Left cardiac atrium (tissue), 4 donors: ENCODE measurements around the gene NPY. TPM values are rescaled to one million over a fixed set of nuclear protein-coding genes. Genes with fewer than 3 reads are reported as not detected.
"Not testable (repeated sequence)": the region's sequence is repeated elsewhere in the genome, so short reads cannot be mapped to it uniquely, and the experiment has no call there.

Experiments used
- ATAC-seq, 2 donors: fragments of 200-7000 bp; cut with Tn5 transposase; one replicate each; pipeline ENCODE4 v1.9.1; 2020; ENCODE audit warnings: mild to moderate bottlenecking in 2 of 2, moderate library complexity in 2 of 2
- DNase-seq: peaks from one replicate; pipeline ENCODE4 v3.0.0-alpha.2; 2020
- intact Hi-C, 2 donors: fragments of 100-400 bp; cut with DNase I; formaldehyde crosslinking; loops; one replicate each; pipeline versions ENCODE4 v1.14.1 to v1.15.1; 2022 to 2023
- long read RNA-seq: library from polyadenylated mRNA; unstranded; transcript quantifications from one replicate; pipeline ENCODE4 v2.0.0, GENCODE V29; 2021
- total RNA-seq, 2 donors: library from RNA; stranded (reverse); fragmentation: NEBNext Ultra II Directional; extraction: Animal tissue kit (Norgen Biotek cat#: 25700); gene quantifications; one replicate each; pipeline ENCODE4 v1.2.1, GENCODE V29; 2021
- donor health status: DM: no; HTN: yes; CAD: no.
- donor health status: DM: no; HTN: yes; CAD: no; lungs with severe emphysema.
- donor health status: DM: yes; HTN: yes; CAD: no.
- donor health status: Dilated cardiomyopathy.

The NPY gene
- total RNA-seq, result not detected
- long read RNA-seq, result 0 reads

DNA sequence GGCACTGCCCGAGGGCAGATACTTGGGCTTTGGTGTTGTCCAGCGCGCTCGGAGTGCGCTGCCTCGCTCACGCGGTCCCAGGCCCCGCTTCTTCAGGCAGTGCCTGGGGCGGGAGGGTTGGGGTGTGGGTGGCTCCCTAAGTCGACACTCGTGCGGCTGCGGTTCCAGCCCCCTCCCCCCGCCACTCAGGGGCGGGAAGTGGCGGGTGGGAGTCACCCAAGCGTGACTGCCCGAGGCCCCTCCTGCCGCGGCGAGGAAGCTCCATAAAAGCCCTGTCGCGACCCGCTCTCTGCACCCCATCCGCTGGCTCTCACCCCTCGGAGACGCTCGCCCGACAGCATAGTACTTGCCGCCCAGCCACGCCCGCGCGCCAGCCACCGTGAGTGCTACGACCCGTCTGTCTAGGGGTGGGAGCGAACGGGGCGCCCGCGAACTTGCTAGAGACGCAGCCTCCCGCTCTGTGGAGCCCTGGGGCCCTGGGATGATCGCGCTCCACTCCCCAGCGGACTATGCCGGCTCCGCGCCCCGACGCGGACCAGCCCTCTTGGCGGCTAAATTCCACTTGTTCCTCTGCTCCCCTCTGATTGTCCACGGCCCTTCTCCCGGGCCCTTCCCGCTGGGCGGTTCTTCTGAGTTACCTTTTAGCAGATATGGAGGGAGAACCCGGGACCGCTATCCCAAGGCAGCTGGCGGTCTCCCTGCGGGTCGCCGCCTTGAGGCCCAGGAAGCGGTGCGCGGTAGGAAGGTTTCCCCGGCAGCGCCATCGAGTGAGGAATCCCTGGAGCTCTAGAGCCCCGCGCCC is at the start of gene NPY:
TSS of gene NPY (plus strand) at position 294 of the 802 bp plus-strand sequence. CDS start 1,051 bp downstream, outside the sequence.
- intact Hi-C loops, result loop anchor here in 1 of 2 donors (10.0 kb wide), 1 partner anchor 381 kb away; no protein-coding TSS in a partner anchor
- DNase-seq (no peak), ATAC-seq (peak in 1 of 2 donors; percentile 15)

DNA sequence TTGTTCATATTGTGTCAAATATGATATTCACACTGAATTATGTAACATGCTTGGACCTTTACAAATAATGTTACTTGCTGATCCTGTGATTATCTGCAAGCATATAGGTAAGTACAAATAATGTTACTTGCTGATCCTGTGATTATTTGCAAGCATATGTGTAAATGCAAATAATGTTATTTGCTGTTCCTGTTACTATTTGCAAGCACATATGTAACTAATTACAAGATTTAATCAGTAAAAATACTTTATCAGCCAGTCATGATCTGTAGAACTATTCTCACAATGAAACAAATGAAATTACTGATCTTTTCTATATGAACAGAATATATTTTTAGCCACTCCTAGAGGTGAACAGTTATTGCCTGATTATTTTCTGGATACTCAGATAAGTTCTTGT is 44.7 kb upstream of the NPY start:
- no peak for DNase-seq
- ATAC-seq, result no peak
- intact Hi-C loops, result no loop called here

DNA sequence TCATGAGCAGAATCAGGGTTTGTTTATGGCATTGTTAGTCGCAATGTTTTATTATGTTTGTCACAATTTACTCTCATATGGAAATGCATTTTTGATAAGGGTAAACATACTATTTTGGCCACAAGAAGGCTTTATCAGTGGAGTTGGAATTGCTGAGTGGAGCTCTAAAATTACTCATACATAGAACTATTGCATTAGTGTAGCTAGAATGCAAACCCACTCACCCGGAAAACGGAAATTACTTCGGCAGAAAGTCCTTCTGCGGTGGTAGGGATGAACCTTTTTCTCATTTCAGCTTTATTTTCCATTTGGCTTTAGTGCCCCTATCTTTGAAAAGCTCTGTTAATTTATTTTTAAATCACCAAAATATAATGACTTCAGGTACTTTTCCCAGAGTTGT is 42.8 kb upstream of the NPY start:
- ATAC-seq (no peak), DNase-seq (no peak)
- intact Hi-C loops, result no loop called here

DNA sequence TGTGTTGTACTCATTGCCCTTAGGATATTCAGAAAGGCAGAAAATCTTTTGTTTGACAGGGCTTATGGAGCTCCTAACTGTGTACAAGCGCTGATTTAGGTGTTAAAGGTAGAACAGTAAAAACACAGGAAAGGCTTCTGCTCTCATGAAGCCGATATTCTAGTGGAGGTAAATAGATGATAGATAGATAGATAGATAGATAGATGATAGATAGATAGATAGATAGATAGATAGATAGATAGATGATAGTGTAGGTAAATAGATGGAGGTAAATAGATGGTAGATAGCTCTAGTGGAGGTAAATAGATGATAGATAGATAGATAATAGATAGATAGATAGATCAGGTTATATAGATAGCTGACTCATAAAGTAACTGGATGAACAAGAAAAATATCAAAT is 39.4 kb upstream of the NPY start:
- DNase-seq (no peak), ATAC-seq (no peak)
- intact Hi-C loops, result no loop called here

DNA sequence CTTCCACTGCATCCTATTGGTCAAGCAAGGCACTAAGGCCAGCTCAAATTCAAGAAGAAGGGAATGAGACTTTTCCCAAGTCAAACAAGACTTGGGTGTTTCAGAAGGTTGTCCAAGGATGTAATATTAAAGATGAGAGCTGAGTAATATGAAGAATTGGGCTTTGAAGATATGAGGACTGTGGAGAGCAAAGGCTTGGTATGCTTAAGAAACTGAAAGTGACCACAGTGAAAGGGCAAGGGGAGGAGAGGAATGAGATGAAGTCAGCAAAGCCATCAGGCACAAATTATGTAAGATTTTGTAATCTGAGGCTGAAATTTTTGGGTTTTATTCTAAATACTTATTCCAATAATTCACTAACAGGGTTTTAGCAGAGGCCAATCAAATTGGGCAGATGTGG is 38.6 kb upstream of the NPY start:
- intact Hi-C loops, result no loop called here
- DNase-seq (no peak), ATAC-seq (no peak)

DNA sequence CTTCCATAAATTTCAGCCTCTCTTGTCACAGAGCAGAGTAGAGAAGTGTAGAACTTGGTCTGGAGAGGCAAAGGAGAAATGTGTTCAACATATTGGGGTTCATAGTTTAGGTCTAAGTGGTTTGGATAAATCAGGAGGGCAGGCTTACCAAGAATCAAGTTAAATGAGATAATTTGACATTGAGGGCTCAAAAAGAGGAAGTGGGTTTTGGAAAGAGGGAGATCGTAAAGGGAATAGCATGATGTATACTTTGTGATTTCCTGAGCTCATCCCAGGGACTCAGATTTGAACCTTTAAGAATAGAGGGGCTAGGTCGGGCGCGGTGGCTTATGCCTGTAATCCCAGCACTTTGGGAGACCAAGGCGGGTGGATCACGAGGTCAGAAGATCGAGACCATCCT is 34.7 kb upstream of the NPY start:
- no peak for DNase-seq
- no peak for ATAC-seq
- intact Hi-C loops, result no loop called here

DNA sequence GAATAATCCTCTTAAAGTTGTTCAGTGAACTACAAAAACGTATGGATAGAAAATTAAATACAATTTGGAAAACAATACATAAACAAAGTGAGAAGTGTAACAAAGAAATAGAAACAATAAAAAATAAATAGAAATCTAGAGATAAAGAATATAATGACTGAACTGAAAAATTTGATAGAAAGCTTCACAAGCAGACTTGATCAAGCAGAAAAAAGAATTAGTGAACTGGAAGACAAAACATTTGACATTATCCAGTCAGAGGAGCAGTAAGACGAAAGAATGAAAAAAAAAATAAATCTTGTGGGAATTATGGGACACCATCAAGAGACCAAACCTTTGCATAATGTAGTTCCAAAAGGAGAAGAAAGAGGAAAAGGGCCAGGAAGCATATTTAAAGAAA is 32.4 kb upstream of the NPY start:
- intact Hi-C loops, result no loop called here

DNA sequence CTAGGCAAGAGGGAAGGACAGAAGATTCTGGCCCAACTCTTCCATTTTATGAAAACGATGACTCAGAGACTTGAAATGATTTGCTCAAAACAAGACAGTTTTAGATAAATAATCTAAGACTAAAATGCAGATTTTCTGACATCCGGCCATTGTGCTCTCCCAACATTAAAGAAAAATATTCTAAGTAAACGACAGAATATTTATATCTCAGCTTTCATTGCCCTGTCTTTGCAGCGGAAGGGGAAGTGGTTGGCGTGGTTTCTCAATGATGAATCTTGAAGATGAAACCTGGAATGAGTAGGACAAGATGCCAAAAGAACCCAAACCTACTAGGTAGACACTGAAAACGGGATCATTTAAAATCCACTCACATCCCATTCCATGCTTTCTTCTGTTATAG is 28.9 kb upstream of the NPY start:
- intact Hi-C loops, result no loop called here
- ATAC-seq, result no peak

More for the DNA sequence above, 32.4 kb upstream of the NPY start:
- ATAC-seq (no peak), DNase-seq (no peak)

DNA sequence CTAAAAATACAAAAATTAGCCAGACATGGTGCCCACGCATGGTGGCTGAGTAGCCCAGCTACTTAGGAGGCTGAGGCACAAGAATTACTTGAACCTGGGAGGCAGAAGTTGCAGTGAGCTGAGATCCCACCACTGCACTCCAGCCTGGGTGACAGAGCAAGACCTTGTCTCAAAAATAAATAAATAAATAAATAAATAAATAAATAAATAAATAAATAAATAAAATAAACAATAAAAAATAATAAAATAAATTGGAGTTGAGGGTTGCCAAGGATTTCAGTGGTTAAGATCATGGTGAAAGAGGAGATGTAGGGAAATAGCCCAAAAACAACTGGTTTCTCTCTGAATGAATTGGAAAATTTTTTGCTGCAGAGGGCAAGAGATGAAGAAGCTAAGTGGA is 25.7 kb upstream of the NPY start:
- intact Hi-C loops, ATAC-seq, DNase-seq: not testable (repeated sequence)

More for the DNA sequence above, 28.9 kb upstream of the NPY start:
- DNase-seq, result no peak

DNA sequence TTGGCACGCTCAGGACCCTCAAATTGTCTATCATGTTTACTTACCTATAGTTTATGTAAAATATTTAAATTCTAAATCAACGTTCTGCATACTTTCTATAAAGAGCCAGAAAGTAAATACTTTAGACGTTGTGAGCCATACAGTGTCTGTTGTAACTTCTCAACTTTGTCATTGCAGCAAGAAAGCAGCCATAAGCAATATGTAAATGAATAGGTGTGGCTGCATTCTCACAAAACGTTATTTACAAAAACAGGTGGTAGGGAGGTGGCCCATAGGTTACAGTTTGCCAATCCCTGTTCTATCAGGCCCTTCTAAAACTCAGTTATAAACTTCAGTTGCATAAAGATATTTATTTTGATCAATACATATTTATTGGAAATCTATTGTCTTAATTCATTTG is 12.1 kb upstream of the NPY start:
- ATAC-seq, result no peak
- no peak for DNase-seq
- intact Hi-C loops, result no loop called here

DNA sequence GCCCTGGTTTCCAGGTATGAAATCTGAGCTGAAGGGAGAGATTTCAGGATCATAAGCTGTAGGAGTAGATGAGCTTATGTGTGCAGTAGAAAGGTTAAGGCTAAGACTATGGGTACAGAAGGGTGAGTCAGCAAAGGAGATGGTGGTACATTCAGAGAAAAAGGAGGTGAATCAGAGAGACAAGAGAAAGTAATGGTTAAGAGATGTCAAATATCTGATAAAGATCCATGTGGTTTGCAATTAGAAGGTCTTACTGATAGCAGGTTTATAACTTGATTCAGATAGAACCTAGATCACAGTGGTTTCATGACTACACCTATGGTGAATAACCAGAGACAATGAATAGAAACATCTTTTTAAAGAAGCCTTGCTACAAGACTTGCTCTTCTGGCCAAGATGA is 4.5 kb upstream of the NPY start:
- ATAC-seq, result no peak
- no peak for DNase-seq
- intact Hi-C loops, result no loop called here

DNA sequence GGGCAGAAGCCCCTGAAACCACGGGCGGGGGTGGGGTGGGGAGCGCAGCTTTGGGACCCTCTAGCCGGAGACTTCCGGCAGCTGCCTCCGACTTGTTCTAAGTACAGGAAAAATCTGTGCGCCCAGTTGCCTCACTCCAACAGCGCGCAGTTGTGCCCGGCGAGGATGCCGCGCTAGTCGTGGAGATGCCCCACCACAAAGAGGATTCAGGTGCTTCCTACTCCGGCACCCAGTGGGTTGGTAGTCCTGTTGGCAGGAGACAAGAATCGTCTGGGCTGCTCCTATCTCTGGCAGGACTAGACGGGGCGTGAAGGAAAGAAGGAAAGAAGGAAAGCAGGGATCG is 465 bp upstream of the NPY start:
- intact Hi-C loops, result loop anchor here in 1 of 2 donors (10.0 kb wide), 1 partner anchor 381 kb away; no protein-coding TSS in a partner anchor
- no peak for DNase-seq
- ATAC-seq, result no peak

DNA sequence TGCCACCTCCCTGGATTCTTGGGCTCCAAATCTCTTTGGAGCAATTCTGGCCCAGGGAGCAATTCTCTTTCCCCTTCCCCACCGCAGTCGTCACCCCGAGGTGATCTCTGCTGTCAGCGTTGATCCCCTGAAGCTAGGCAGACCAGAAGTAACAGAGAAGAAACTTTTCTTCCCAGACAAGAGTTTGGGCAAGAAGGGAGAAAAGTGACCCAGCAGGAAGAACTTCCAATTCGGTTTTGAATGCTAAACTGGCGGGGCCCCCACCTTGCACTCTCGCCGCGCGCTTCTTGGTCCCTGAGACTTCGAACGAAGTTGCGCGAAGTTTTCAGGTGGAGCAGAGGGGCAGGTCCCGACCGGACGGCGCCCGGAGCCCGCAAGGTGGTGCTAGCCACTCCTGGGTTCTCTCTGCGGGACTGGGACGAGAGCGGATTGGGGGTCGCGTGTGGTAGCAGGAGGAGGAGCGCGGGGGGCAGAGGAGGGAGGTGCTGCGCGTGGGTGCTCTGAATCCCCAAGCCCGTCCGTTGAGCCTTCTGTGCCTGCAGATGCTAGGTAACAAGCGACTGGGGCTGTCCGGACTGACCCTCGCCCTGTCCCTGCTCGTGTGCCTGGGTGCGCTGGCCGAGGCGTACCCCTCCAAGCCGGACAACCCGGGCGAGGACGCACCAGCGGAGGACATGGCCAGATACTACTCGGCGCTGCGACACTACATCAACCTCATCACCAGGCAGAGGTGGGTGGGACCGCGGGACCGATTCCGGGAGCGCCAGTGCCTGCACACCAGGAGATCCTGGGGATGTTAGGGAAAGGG is 913 bp downstream of the NPY start:
- intact Hi-C loops, result loop anchor here in 1 of 2 donors (10.0 kb wide), 1 partner anchor 380 kb away; no protein-coding TSS in a partner anchor
- ATAC-seq (peak in 1 of 2 donors; percentile 34), DNase-seq (no peak)

DNA sequence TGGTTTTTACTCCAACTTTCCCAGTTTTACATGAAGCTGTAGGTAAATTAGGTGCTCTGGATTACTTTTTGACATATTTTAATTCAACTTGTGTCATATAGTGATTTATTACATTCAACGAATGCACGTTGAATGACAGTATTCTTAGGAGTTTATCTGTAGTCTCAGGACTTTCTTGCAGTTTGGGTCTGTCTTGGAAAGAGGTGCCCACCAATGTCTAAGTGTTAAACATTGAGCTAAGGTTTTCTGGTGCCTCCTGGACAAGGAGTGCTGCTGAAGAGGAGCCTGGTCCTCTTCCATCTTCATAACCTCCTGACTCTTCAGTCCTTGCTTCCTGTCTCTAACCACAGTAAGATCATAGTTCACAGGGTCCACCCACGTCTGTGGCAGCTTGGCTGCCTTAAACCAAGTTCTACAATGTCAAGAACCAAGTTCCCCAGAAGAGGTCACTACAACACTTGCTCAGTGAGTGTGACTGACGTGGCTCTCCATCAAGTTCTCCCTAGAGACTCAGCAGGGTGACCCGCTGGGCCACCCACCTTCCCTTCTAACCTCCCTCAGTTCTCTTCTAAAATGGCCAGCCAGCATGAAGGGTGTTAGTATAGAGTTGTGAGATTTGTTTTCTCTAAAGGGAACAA is 6.1 kb downstream of the NPY start:
- DNase-seq, result no peak
- peak; percentile 31 to 50 for ATAC-seq
- intact Hi-C loops, result no loop called here

DNA sequence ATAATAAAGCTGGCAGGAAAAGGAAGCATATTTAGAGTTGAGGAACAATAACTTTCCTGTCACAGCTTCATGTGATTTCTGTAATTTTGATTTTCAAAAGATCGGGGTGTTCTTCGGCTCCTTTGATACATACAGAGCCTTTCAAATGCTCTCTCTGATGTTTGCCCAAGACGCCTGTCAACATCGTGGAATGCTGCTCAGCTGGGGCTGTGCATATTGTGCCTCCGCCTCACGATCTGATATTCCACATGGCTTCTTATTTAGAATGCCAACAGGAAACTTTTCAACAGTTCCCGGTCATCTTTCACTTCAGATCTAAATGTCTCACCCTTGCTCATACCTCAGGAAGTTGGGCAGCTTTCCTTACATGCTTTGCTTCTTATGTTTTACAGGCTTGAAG is 7.3 kb downstream of the NPY start:
- ATAC-seq (no peak), DNase-seq (no peak)
- intact Hi-C loops, result no loop called here

DNA sequence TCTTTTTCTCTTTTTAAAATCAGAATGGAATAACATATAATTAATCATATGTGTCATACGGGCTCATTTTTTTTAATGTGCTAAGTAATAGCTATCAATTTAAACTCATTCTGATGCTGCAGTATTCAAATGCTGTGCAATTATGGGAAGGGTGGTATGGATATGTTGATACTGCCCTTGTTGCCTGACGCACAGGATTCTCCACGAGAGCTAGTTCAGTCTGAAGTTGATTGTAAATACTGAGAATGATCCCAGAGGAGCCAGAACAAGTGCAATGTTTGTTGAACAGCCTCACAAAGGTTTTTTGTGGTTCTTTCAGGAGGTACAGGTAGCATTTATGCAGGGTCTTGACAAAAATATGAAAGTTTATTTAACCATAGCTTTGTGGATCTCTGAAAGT is 13.4 kb downstream of the NPY start:
- intact Hi-C loops, result no loop called here
- DNase-seq (no peak), ATAC-seq (no peak)

DNA sequence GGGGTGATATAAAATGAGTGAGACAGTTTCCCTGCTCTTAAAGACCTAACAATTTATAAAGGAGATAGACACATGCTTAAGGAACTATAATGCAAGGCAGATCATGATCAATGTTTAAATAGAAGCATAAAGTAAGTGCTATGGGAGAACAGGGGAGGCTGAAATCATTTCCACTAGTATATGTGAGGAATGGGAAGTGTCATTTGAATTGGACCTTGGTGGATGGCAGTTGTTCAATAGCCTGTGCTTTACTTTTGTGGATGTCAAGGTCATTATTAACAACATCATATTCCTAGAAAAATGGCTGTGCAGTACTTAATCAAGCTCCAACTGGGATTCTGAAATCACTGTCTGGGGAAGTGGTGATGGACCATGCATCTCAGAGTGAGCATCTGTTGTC is 14.7 kb downstream of the NPY start:
- DNase-seq, result no peak
- ATAC-seq, result no peak
- intact Hi-C loops, result no loop called here

DNA sequence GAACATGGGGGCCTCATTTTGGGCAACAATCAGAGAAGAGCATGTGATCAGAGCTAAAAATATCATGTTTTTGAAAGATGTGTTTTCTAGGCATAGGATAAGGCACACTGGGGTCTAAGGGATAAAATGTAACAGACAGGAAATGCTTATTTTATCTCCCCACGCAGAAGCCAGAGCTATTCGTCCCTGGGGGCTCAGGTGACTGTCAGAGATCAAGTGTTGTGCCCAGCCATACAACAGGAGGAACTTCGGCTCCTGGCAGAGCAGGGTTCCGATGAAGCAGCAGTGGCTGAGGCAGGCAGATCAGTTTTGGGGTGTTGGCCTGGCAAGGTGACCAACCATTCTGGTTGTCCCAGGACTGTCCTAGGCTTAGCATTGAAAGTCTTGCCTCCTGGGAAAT is 15.2 kb downstream of the NPY start:
- ATAC-seq (no peak), DNase-seq (no peak)
- intact Hi-C loops, result no loop called here

DNA sequence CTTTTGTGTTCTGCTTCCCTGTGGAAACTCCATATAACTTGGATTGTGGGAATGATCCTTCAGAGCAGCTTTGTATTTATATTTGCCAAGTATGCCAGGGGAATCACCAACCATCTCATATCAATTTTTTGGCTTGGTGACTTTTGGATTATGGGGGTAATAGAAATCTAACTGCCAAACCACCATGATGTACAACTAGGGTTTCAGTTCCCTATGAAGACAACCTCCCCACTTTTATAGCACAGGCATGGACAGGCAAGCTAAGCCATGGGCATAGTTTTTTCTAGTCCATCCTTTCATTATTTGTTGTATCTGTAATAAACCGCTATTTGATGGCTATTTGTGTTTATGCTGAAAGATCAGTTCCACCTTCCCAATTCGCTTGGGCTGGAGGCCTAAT is 17.7 kb downstream of the NPY start:
- ATAC-seq (no peak), DNase-seq (no peak)
- intact Hi-C loops, result no loop called here

DNA sequence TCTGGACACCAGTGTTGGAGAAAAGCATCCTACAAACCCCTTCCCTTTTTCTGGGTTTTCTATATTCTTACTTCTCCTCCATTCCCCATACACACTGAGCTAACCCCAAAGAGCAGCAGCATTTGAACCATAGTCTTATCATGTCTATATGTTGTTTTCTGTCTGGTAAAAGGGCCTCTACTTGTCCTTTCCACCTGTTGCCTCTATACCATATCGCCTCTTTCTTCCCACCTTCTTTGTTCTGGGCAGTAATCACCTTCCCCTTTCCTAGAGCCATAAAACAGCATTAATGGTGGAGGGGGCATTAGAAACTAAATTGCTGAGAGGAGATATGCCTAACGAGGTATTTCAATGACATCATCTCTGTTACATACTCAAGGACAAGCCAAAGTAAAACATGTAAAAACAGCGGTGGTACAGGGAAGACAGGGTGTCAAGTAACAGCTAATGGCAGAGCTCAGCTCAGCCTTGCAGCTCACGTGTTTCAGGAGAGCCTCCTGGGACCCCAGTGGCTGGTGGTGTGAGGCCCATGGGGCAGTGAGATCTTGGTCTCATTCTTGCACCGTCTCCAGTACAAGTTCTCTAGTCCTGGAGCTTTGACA is 20.6 kb downstream of the NPY start:
- intact Hi-C loops, result no loop called here

More for the DNA sequence above, 20.6 kb downstream of the NPY start:
- no peak for DNase-seq
- no peak for ATAC-seq
